NAMALWA (cell line): ENCODE results near the gene NEUROD1.
A peak's percentile ranks its signal among the peaks of the same experiment; 100 is the strongest.

ENCODE experiments used
- DNase-seq: peaks from one replicate; pipeline ENCODE4 v3.0.0-alpha.2; 2015; ENCODE audit warnings: low spot score

The NEUROD1 gene

DNA sequence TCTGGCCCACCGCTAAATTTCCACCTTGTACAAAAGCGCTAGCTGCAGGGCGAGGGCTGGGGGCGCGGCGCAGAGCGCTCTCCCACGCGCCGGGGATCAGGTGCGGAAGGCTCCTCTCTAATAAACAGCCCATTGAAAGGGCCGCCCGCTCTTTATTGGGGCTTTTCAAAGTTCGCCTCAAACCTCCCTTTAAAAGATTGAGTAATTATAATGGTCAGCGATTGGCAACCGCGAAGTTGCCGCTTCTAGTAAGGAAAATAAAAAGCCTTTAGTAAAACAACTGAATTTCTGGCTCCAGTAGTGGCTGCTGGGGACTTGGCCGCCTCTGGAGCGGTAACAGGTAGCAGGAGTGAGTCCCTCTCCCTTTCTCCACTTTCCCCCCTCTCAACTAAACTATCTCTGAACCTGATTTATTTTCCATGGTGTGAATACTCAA, 755 bp downstream of the NEUROD1 start:
- no peak for DNase-seq

GRCh38 chr2:181678861-181679543, 1.3 kb downstream of the NEUROD1 start:
- DNase-seq: no peak

DNA sequence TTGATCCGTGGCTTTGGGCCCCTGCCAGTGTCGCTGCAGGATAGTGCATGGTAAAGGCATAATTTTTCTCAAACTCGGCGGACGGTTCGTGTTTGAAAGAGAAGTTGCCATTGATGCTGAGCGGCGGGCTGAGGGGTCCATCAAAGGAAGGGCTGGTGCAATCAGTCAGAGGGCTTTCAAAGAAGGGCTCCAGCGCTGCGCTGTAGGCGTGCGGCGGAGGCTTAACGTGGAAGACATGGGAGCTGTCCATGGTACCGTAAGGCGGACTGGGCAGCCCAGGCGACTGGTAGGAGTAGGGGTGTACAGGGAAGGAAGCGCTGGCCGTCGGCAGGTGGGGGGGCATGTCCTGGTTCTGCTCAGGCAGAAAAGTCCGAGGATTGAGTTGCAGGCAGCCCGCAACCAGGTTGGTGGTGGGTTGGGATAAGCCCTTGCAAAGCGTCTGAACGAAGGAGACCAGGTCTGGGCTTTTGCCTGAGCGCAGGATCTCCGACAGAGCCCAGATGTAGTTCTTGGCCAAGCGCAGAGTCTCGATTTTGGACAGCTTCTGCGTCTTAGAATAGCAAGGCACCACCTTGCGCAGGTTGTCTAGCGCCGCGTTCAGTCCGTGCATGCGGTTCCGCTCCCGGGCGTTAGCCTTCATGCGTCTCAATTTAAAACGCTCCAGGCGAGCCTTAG, 2.3 kb downstream of the NEUROD1 start:
- no peak for DNase-seq

GRCh38 chr2:181675254-181675653, 5.1 kb downstream of the NEUROD1 start:
- DNase-seq: no peak

DNA sequence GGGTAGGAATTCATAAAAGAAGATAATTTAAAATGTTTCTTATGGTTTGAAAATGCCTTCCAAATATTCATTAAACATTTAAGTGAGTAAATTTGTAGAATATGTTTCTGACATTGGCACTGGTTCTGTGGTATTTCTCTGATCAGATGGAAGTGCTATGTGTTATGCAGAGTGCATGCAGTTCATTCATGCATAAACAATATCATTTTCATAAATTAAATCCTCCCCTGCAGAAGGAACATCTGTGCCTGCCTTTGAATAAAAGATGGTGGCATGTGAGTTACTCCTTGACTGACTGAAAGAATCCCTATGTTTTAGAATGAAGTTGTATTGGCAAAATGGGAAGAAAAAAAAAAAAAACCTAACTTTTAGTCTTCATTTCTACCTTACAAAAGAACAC, 5.9 kb downstream of the NEUROD1 start:
- DNase-seq: peak; percentile 67

- DNase-seq: peak; percentile 48
Observed at GRCh38 chr2:181673173-181673572, 7.1 kb downstream of the NEUROD1 start.

DNA sequence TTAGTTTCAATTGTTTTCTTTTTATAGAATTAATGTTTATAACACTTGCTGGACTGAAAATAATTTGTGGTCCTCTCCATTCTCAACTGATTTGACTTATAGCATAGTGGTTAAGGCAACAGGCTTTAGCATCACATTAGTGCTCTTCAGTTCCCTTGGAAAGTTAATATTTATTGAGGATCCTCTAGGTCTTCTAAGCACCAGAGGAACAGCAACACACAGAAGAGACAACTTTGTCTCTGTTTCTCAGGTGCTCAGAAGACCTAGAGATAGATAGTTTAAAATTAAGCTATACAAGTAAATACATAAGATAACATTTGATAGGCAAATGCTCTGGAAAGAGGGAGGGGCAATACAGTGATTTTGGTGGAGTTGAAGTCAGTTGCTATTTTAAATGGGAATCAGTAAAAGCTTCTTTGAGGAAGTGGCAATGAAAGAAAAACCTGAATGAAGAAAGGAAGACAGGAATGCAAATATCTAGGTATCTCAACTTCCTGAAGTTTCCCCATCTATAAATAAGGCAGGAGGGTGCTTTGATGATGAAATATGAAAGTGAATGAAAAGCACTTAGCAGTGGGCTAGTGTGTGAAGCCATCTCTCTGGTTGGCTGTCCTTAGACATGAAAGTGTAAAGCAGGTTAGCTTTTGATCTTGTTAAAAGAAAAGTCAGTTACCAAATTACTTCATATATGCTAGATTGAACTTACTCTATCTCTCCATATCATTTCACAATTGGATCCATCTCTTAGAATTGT, 7.9 kb downstream of the NEUROD1 start:
- peak; percentile 41 for DNase-seq

- no peak for DNase-seq
Observed at GRCh38 chr2:181670632-181671031, 9.7 kb downstream of the NEUROD1 start.

DNA sequence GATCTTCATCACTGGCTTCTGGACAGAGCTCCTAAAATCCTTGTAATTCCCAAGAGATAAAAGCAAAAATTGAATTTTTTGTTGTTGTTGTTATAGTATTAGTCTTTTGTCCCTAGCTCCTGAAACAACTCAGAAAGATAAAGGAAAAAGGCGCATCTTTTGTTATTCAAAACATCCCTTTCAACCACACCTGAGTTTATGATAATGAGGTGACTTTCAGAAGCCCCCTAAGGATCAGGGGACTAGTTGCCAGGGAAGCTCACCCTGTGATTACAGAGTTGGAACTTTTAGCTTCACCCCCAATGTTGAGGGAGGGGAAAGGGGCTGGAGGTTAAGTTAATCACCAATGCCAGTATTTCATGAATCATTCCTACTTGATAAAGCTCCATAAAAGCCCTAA, 13.1 kb downstream of the NEUROD1 start:
- DNase-seq: no peak

DNA sequence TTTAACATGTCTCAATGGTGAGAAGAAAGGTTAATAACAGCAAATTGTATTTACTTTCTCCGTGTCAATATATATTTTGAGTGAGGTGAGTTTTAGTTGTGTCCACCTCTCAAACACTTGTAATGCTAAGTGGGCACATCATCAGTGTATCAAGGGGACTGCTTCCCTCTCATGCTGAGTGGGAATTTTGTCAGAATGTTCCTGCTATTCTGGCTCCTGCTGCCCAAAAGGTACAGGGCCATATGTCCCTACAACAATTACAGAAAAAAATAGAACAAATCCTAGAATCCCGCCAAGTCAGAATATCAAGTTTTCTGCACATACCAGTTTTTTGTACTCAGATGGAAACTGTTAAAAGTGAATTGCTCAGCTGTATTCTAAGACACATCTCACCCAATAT, 18.0 kb downstream of the NEUROD1 start:
- no peak for DNase-seq

DNA sequence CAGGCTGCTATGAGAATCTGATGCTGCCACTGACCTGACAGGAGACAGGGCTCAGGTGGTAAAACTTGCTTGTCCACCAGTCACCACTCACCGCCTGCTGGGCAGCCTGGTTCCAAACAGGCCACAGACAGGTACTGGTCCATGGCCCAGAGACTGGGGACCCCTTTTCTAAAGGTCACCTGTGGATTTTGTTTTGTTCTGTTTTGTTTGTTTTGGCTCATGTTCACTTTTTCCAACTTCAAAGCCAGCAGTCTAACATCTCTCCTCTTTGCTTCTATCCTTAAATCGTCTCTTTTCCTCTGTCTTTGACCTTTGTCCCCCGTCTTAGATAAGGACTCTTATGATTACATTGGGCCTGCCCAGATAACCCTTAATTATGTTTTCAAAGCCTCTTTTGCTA, 20.1 kb downstream of the NEUROD1 start:
- DNase-seq: no peak

GRCh38 chr2:181658444-181658843, 21.9 kb downstream of the NEUROD1 start:
- no peak for DNase-seq

DNA sequence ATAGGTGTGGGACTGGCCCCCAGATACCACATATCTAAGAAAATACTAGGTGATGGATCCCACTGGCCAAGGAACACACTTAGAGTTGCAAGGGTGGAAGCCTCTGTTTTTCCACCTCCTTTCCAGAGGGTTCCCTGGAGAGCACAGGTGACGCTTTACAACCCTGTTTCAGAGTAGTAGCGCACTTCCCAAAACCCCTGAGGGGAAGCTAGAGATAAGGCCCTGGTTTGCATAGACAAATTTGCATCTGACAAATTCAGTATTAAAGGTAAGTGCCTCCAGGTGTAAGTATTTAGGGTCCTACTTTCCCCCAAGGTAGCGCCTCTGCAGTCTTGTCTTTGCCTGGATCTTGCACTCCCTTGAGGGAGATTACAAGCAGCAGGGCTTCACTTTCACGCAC, 22.9 kb downstream of the NEUROD1 start:
- DNase-seq: no peak

GRCh38 chr2:181656450-181657291, 23.6 kb downstream of the NEUROD1 start, which contains the start of gene CERKL:
Gene CERKL, minus strand, starts transcription at chr2:181657105. Its CDS starts 99 bp downstream, at chr2:181657006.
- no peak for DNase-seq

- DNase-seq: no peak
Observed at GRCh38 chr2:181655519-181655918, 24.8 kb downstream of the NEUROD1 start.

DNA sequence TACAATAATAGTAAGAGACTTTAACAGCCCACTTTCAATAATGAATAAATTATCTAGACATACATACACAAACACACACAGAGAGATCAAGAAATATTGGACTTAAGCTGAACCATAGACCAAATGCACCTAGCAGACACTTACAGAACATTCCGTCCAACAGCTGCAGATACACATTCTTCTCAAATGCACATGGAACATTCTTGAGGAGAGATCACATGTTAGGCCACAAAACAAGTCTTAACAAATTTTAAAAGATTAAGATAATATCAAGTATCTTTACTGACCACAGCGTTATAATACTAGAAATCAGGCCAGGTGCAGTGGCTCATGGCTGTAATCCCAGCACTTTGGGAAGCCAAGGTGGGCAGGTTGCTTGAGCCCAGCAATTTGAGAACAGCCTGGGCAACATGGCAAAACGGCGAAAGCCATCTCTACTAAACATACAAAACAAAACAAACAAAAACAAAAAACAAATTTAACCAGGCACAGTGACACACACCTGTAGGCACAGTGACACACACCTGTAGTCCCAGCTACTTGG, 30.8 kb downstream of the NEUROD1 start:
- no peak for DNase-seq

GRCh38 chr2:181648478-181649155, 31.7 kb downstream of the NEUROD1 start:
- no peak for DNase-seq

GRCh38 chr2:181646415-181646987, 33.8 kb downstream of the NEUROD1 start:
- no peak for DNase-seq

DNA sequence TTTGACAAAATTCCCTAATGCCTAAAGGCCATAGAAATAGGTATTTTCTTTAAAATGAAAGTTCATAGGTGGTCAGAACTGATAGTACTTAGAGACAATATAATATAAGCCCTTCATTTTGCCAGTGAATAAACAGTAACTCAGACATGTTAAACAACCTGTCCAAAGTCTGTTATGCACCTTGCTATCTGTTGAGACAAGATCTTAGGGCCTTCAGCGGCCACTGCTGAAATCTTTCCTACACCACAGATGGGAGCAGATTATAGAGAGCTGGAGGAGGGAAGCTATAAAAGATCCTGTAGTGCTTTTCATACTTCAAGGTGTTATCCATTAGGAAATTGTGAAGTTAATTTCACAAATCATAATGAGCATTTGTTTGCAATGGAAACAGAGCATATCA, 37.2 kb downstream of the NEUROD1 start:
- no peak for DNase-seq

GRCh38 chr2:181642086-181642485, 38.2 kb downstream of the NEUROD1 start:
- no peak for DNase-seq

GRCh38 chr2:181639686-181640085, 40.6 kb downstream of the NEUROD1 start:
- no peak for DNase-seq
